Progenitor cell of endocrine pancreas (in vitro differentiated cells): Measurements from ENCODE around the gene RPL35. TPM values are rescaled to one million over a fixed set of nuclear protein-coding genes. Genes with fewer than 3 reads are reported as not detected.

Experiments
- DNase-seq: peaks from one replicate; pipeline ENCODE4 v3.0.0; 2021; ENCODE audit warnings: low spot score; ENCODE audit not compliant: unreplicated experiment
- H3K27ac Mint-ChIP-seq: 2 replicates; pipeline ENCODE4 v1.8.0; 2021; ENCODE audit warnings: mild to moderate bottlenecking, moderate library complexity, mixed read lengths
- H3K27me3 Mint-ChIP-seq: 2 replicates; pipeline ENCODE4 v1.8.0; 2021; ENCODE audit warnings: mixed read lengths
- H3K36me3 Mint-ChIP-seq: 2 replicates; pipeline ENCODE4 v1.8.0; 2022; ENCODE audit warnings: mixed read lengths; ENCODE audit not compliant: insufficient read depth
- H3K4me1 Mint-ChIP-seq: 2 replicates; pipeline ENCODE4 v1.8.0; 2021; ENCODE audit warnings: low read depth, mixed read lengths
- H3K4me3 Mint-ChIP-seq: 2 replicates; pipeline ENCODE4 v1.8.0; 2021; ENCODE audit warnings: low read depth, mild to moderate bottlenecking, moderate library complexity, mixed read lengths
- H3K9me3 Mint-ChIP-seq: 2 replicates; pipeline ENCODE4 v1.8.0; 2021; ENCODE audit warnings: low read depth, mixed read lengths
- CTCF ChIP-seq: fragments of 200-600 bp; sonication (generic); IDR thresholded peaks from one replicate; pipeline ENCODE4 v1.5.0; 2021; ENCODE audit warnings: antibody characterized with exemption, mild to moderate bottlenecking; ENCODE audit not compliant: unreplicated experiment
- total RNA-seq: library from RNA; stranded (reverse); gene quantifications from 2 replicates; pipeline ENCODE4 v1.2.1, GENCODE V29; 2021

Gene RPL35
- total RNA-seq, 1 donor from 2014 or later: 1,027 TPM

GRCh38 chr9:124809741-124810500, 51.8 kb downstream of the RPL35 start:
- TF ChIP-seq CTCF: no peak
- Mint-ChIP-seq H3K27ac (no peak overlapping the region), H3K4me3 (no peak overlapping the region), H3K4me1 (peaks cover 13% of the 10 kb centered on the region), H3K27me3 (no peaks in the 10 kb centered on the region), H3K9me3 (no peaks in the 10 kb centered on the region), H3K36me3 (peaks cover 1% of the 10 kb centered on the region)
- DNase-seq: no peak

- TF ChIP-seq CTCF: no peak
- H3K36me3 Mint-ChIP-seq: peaks cover 1% of the 10 kb centered on the region
- no peak for DNase-seq
- peaks cover 13% of the 10 kb centered on the region for H3K4me1 Mint-ChIP-seq
- H3K27me3 Mint-ChIP-seq: no peaks in the 10 kb centered on the region
- no peaks in the 10 kb centered on the region for H3K9me3 Mint-ChIP-seq
- no peak overlapping the region for H3K4me3 Mint-ChIP-seq
- no peak overlapping the region for H3K27ac Mint-ChIP-seq
Measured at GRCh38 chr9:124809211-124809610, 52.5 kb downstream of the RPL35 start.

GRCh38 chr9:124808246-124808956, 53.4 kb downstream of the RPL35 start:
- Mint-ChIP-seq H3K4me1 (peaks cover 13% of the 10 kb centered on the region), H3K27ac (peak overlapping the region; percentile 91), H3K36me3 (peaks cover 1% of the 10 kb centered on the region), H3K4me3 (no peak overlapping the region), H3K9me3 (no peaks in the 10 kb centered on the region), H3K27me3 (no peaks in the 10 kb centered on the region)
- no peak for DNase-seq
- no peak for TF ChIP-seq CTCF

Other genes with a start within 250 kb of the RPL35 start
- 71.6 and 86.4 TPM in 2 replicates for gene NR6A1, start 90.6 kb downstream of the RPL35 start, total RNA-seq
- 2.2 and 2.5 TPM in 2 replicates for gene OLFML2A, start 84.8 kb downstream of the RPL35 start, total RNA-seq
- not detected in 2 replicates for gene WDR38, start 8.5 kb downstream of the RPL35 start, total RNA-seq
- gene ARPC5L, start 173 bp upstream of the RPL35 start, total RNA-seq: 36.6 and 36.9 TPM in 2 replicates
- 19.4 and 20.9 TPM in 2 replicates for gene GOLGA1, start 79.1 kb upstream of the RPL35 start, total RNA-seq